CD4-positive, alpha-beta memory T cell (primary cell): ENCODE data around the gene RAB9A. TPM values are rescaled to one million over a fixed set of nuclear protein-coding genes. Genes with fewer than 3 reads are reported as not detected.

Experiments
- CTCF ChIA-PET: fragments of 350-600 bp; sonication (Branson Sonifier 250); formaldehyde crosslinking; loops from one replicate; lab custom pipeline; 2021; ENCODE audit warnings: inconsistent platforms; ENCODE audit not compliant: partially characterized antibody; lab: Charles Lee
- POLR2A ChIA-PET: fragments of 350-600 bp; sonication (Branson Sonifier 250); formaldehyde crosslinking; loops from one replicate; lab custom pipeline; 2021; ENCODE audit not compliant: partially characterized antibody; lab: Charles Lee
- DNase-seq, 5 donors: peaks; one replicate each; pipeline versions ENCODE4 v3.0.0 to v3.0.0-alpha.2; 2020 to 2022; ENCODE audit warnings: mixed read lengths in 1 of 5
- H3K27ac ChIP-seq: one replicate; pipeline ENCODE4 v1.7.0; 2013; ENCODE audit warnings: low read depth, low read length
- H3K27me3 ChIP-seq: 2 replicates; pipeline ENCODE4 v1.7.0; 2013; ENCODE audit warnings: mild to moderate bottlenecking, low read length, moderate library complexity; ENCODE audit not compliant: insufficient read depth
- H3K36me3 ChIP-seq: 2 replicates; pipeline ENCODE4 v1.7.0; 2013; ENCODE audit warnings: mild to moderate bottlenecking, low read length, moderate library complexity; ENCODE audit not compliant: insufficient read depth
- H3K4me1 ChIP-seq: 2 replicates; pipeline ENCODE4 v1.7.0; 2013; ENCODE audit warnings: mild to moderate bottlenecking, low read length, moderate library complexity; ENCODE audit not compliant: insufficient read depth
- H3K4me3 ChIP-seq, 2 donors: one replicate each; pipeline ENCODE4 v1.7.0; 2013; ENCODE audit warnings: low read length in 2 of 2, mild to moderate bottlenecking in 1 of 2
- H3K9me3 ChIP-seq, 2 donors: one replicate each; pipeline ENCODE4 v1.7.0; 2013; ENCODE audit warnings: low read length in 2 of 2, control low read depth in 1 of 2; ENCODE audit not compliant: control insufficient read depth in 1 of 2
- H3K27ac Mint-ChIP-seq, 7 donors: one replicate each; pipeline ENCODE4 v1.8.0; 2020 to 2021; ENCODE audit warnings: mixed read lengths in 7 of 7, mild to moderate bottlenecking in 6 of 7, inconsistent platforms in 3 of 7, moderate library complexity in 3 of 7
- H3K27me3 Mint-ChIP-seq, 2 donors: one replicate each; pipeline ENCODE4 v1.8.0; 2020 to 2021; ENCODE audit warnings: mixed read lengths in 2 of 2
- H3K36me3 Mint-ChIP-seq, 2 donors: one replicate each; pipeline ENCODE4 v1.8.0; 2020 to 2021; ENCODE audit warnings: mixed read lengths in 2 of 2, inconsistent platforms in 1 of 2, mild to moderate bottlenecking in 1 of 2
- H3K4me1 Mint-ChIP-seq, 4 donors: one replicate each; pipeline ENCODE4 v1.8.0; 2020 to 2021; ENCODE audit warnings: mixed read lengths in 4 of 4, mild to moderate bottlenecking in 1 of 4
- H3K4me3 Mint-ChIP-seq, 8 donors: one replicate each; pipeline ENCODE4 v1.8.0; 2020 to 2021; ENCODE audit warnings: mixed read lengths in 8 of 8, mild to moderate bottlenecking in 7 of 8, moderate library complexity in 6 of 8, inconsistent platforms in 3 of 8
- H3K9me3 Mint-ChIP-seq, 8 donors: one replicate each; pipeline ENCODE4 v1.8.0; 2020 to 2021; ENCODE audit warnings: mixed read lengths in 8 of 8, mild to moderate bottlenecking in 5 of 8, inconsistent platforms in 3 of 8, moderate library complexity in 1 of 8
- intact Hi-C: fragments of 100-400 bp; cut with micrococcal nuclease; formaldehyde crosslinking; loops from one replicate; pipeline ENCODE4 v1.15.1; 2023
- polyA plus RNA-seq, 2 donors: library from polyadenylated mRNA; unstranded; fragments of 300-500 nt; fragmentation: Illumina TruSeq; gene quantifications; one replicate each; pipeline ENCODE4 v1.2.3, GENCODE V29; 2021
- total RNA-seq, 2 experiments: library from RNA; stranded (reverse); gene quantifications; one replicate each; pipeline ENCODE4 v1.2.3, GENCODE V29; 2021

The RAB9A gene
- total and polyA plus RNA-seq, 4 experiments from 2014 or later, result 19.9 to 33.4 (median 27.2) TPM

- Histone ChIP-seq H3K27ac (no peak overlapping the region), H3K36me3 (peaks cover 15% of the 10 kb centered on the region), H3K27me3 (no peaks in the 10 kb centered on the region), H3K9me3 (no peaks in the 10 kb centered on the region), H3K4me3 (no peak overlapping the region), H3K4me1 (peaks cover 26% of the 10 kb centered on the region)
- intact Hi-C loops, result no loop called here
- ChIA-PET CTCF (interaction anchor here (1.1 kb wide), 1 partner anchor 90 kb away, joined by 3 read pairs; no protein-coding TSS in a partner anchor), POLR2A (interaction anchor here (1.3 kb wide), 1 partner anchor 79 kb away, joined by 4 read pairs; the partner anchor contains the start of genes OFD1 and TRAPPC2)
- Mint-ChIP-seq H3K27ac (peak overlapping the region in 3 of 7 donors; percentile 7 to 78 (median 37)), H3K9me3 (no peaks in the 10 kb centered on the region), H3K27me3 (no peaks in the 10 kb centered on the region), H3K4me1 (peaks cover 18 to 41% (median 26%) of the 10 kb centered on the region in 4 donors), H3K36me3 (peaks cover 19 to 26% of the 10 kb centered on the region in 2 donors), H3K4me3 (no peak overlapping the region)
- no peak for DNase-seq
Observed at GRCh38 chrX:13655674-13656073, 33.3 kb upstream of the RAB9A start.

- H3K36me3 ChIP-seq, result peaks cover 15% of the 10 kb centered on the region
- H3K9me3 Mint-ChIP-seq, result no peaks in the 10 kb centered on the region
- H3K4me3 Mint-ChIP-seq, result peak overlapping the region in 3 of 8 donors; percentile 0 to 59 (median 5)
- peaks cover 37 to 45% of the 10 kb centered on the region in 2 donors for H3K36me3 Mint-ChIP-seq
- CTCF ChIA-PET, result interaction anchor here (1.1 to 1.6 kb wide), 4 partner anchors 11 to 93 kb away, joined by 3 to 4 read pairs (median 4); no protein-coding TSS in a partner anchor
- DNase-seq, result peak in 4 of 5 donors; percentile 59 to 69 (median 64)
- H3K27ac Mint-ChIP-seq, result peak overlapping the region; percentile 56 to 85 (median 76)
- H3K4me1 Mint-ChIP-seq, result peaks cover 19 to 26% (median 22%) of the 10 kb centered on the region in 4 donors
- peaks cover 27% of the 10 kb centered on the region for H3K4me1 ChIP-seq
- no peaks in the 10 kb centered on the region for H3K9me3 ChIP-seq
- no peaks in the 10 kb centered on the region for H3K27me3 Mint-ChIP-seq
- H3K27me3 ChIP-seq, result no peaks in the 10 kb centered on the region
- POLR2A ChIA-PET, result interaction anchor here (1.0 to 1.5 kb wide), 2 partner anchors 76 to 371 kb away, joined by 9 read pairs; partner anchors contain the start of genes GEMIN8, OFD1 and TRAPPC2
- H3K27ac ChIP-seq, result no peak overlapping the region
- H3K4me3 ChIP-seq, result no peak overlapping the region
- intact Hi-C loops, result loop anchor here (1.0 to 2.0 kb wide), 3 partner anchors 32 to 374 kb away; no protein-coding TSS in a partner anchor
Observed at GRCh38 chrX:13658602-13659001, 30.3 kb upstream of the RAB9A start.

- Mint-ChIP-seq H3K27me3 (no peaks in the 10 kb centered on the region), H3K4me3 (peak overlapping the region in 1 of 8 donors; percentile 59), H3K36me3 (peaks cover 38 to 50% of the 10 kb centered on the region in 2 donors), H3K9me3 (no peaks in the 10 kb centered on the region), H3K27ac (peak overlapping the region; percentile 1 to 85 (median 74)), H3K4me1 (peaks cover 19 to 26% (median 22%) of the 10 kb centered on the region in 4 donors)
- Histone ChIP-seq H3K9me3 (no peaks in the 10 kb centered on the region), H3K27ac (no peak overlapping the region), H3K27me3 (no peaks in the 10 kb centered on the region), H3K36me3 (peaks cover 15% of the 10 kb centered on the region), H3K4me1 (peaks cover 23% of the 10 kb centered on the region), H3K4me3 (no peak overlapping the region)
- no peak for DNase-seq
- ChIA-PET CTCF (interaction anchor here (0.7 to 1.8 kb wide), 7 partner anchors 10 to 93 kb away, joined by 3 to 10 read pairs (median 4); partner anchors contain the start of genes OFD1 and TRAPPC2), POLR2A (interaction anchor here (1.0 to 1.5 kb wide), 2 partner anchors 76 to 370 kb away, joined by 9 read pairs; partner anchors contain the start of genes GEMIN8, OFD1 and TRAPPC2)
- intact Hi-C loops, result loop anchor here (2.0 kb wide), 1 partner anchor 32 kb away; no protein-coding TSS in a partner anchor
Observed at GRCh38 chrX:13659063-13659462, 29.9 kb upstream of the RAB9A start.

- H3K36me3 ChIP-seq, result no peaks in the 10 kb centered on the region
- H3K4me1 ChIP-seq, result peaks cover 12% of the 10 kb centered on the region
- ChIA-PET CTCF (interaction anchor here (0.6 to 3.1 kb wide), 9 partner anchors 8 to 546 kb away, joined by 3 to 8 read pairs (median 4); partner anchors contain the start of gene TCEANC), POLR2A (interaction anchor here (0.8 to 2.3 kb wide), 9 partner anchors 8 to 368 kb away, joined by 3 to 14 read pairs (median 4); partner anchors contain the start of genes GEMIN8, OFD1, RAB9A and TCEANC)
- H3K9me3 ChIP-seq, result no peaks in the 10 kb centered on the region
- H3K9me3 Mint-ChIP-seq, result no peaks in the 10 kb centered on the region
- H3K27ac Mint-ChIP-seq, result peak overlapping the region; percentile 60 to 84 (median 72)
- H3K27me3 Mint-ChIP-seq, result no peaks in the 10 kb centered on the region
- no peak for DNase-seq
- H3K27ac ChIP-seq, result peak overlapping the region; percentile 47
- no peaks in the 10 kb centered on the region for H3K27me3 ChIP-seq
- peaks cover 39 to 56% of the 10 kb centered on the region in 2 donors for H3K36me3 Mint-ChIP-seq
- H3K4me1 Mint-ChIP-seq, result peaks cover 9 to 15% (median 12%) of the 10 kb centered on the region in 4 donors
- H3K4me3 Mint-ChIP-seq, result peak overlapping the region in 7 of 8 donors; percentile 22 to 69 (median 60)
- peak overlapping the region in 1 of 2 donors; percentile 24 for H3K4me3 ChIP-seq
- intact Hi-C loops, result no loop called here
Observed at GRCh38 chrX:13661735-13662288, 27.1 kb upstream of the RAB9A start.

GRCh38 chrX:13662355-13662791 is 26.6 kb upstream of the RAB9A start:
- no peaks in the 10 kb centered on the region for H3K36me3 ChIP-seq
- H3K36me3 Mint-ChIP-seq, result peaks cover 38 to 55% of the 10 kb centered on the region in 2 donors
- DNase-seq, result no peak
- ChIA-PET CTCF (interaction anchor here (0.6 to 3.1 kb wide), 9 partner anchors 9 to 547 kb away, joined by 3 to 8 read pairs (median 4); partner anchors contain the start of gene TCEANC), POLR2A (interaction anchor here (0.5 to 2.3 kb wide), 10 partner anchors 9 to 367 kb away, joined by 3 to 14 read pairs (median 4); partner anchors contain the start of genes GEMIN8, OFD1, RAB9A and TCEANC)
- no peaks in the 10 kb centered on the region for H3K9me3 Mint-ChIP-seq
- H3K9me3 ChIP-seq, result no peaks in the 10 kb centered on the region
- no peaks in the 10 kb centered on the region for H3K27me3 Mint-ChIP-seq
- H3K27ac ChIP-seq, result peak overlapping the region; percentile 47
- peaks cover 9 to 15% (median 12%) of the 10 kb centered on the region in 4 donors for H3K4me1 Mint-ChIP-seq
- peak overlapping the region in 1 of 2 donors; percentile 24 for H3K4me3 ChIP-seq
- peak overlapping the region; percentile 26 to 84 (median 67) for H3K27ac Mint-ChIP-seq
- H3K4me3 Mint-ChIP-seq, result peak overlapping the region; percentile 18 to 69 (median 60)
- H3K27me3 ChIP-seq, result no peaks in the 10 kb centered on the region
- intact Hi-C loops, result no loop called here
- H3K4me1 ChIP-seq, result peaks cover 12% of the 10 kb centered on the region

GRCh38 chrX:13664020-13664419 is 24.9 kb upstream of the RAB9A start:
- intact Hi-C loops, result no loop called here
- Histone ChIP-seq H3K4me3 (no peak overlapping the region), H3K4me1 (peaks cover 9% of the 10 kb centered on the region), H3K27me3 (no peaks in the 10 kb centered on the region), H3K36me3 (no peaks in the 10 kb centered on the region), H3K9me3 (no peaks in the 10 kb centered on the region), H3K27ac (no peak overlapping the region)
- Mint-ChIP-seq H3K4me3 (no peak overlapping the region), H3K4me1 (peaks cover 3 to 9% (median 7%) of the 10 kb centered on the region in 4 donors), H3K27ac (peak overlapping the region in 1 of 7 donors; percentile 1), H3K9me3 (no peaks in the 10 kb centered on the region), H3K27me3 (no peaks in the 10 kb centered on the region), H3K36me3 (peaks cover 30 to 54% of the 10 kb centered on the region in 2 donors)
- DNase-seq, result no peak
- POLR2A ChIA-PET, result interaction anchor here (2.2 kb wide), 1 partner anchor 71 kb away, joined by 14 read pairs; the partner anchor contains the start of genes OFD1 and TRAPPC2
- CTCF ChIA-PET, result interaction anchor here (3.1 kb wide), 1 partner anchor 85 kb away, joined by 8 read pairs; no protein-coding TSS in a partner anchor
